ENCODE measurements around the gene DUSP3. TPM values are rescaled to one million over a fixed set of nuclear protein-coding genes. Genes with fewer than 3 reads are reported as not detected.
A peak's percentile ranks its signal among the peaks of the same experiment; 100 is the strongest.

The DUSP3 gene
- total RNA-seq, 6 donors from 2014 or later: 58.7 to 122 (median 101) TPM

- Histone ChIP-seq H3K4me1 (peaks cover 0 to 9% (median 4%) of the 10 kb centered on the region in 4 donors), H3K36me3 (no peaks in the 10 kb centered on the region), H3K9me3 (no peaks in the 10 kb centered on the region), H3K4me3 (no peak overlapping the region), H3K27ac (peak overlapping the region in 2 of 4 donors; percentile 2 to 3), H3K27me3 (no peaks in the 10 kb centered on the region)
- no peak for TF ChIP-seq CTCF (IDR thresholded peaks at IDR 0.05)
- no peak for TF ChIP-seq POLR2A (IDR thresholded peaks at IDR 0.05)
- TF ChIP-seq EP300 (IDR thresholded peaks at IDR 0.05): no peak
- no peak for TF ChIP-seq POLR2AphosphoS5 (IDR thresholded peaks at IDR 0.05)
- no peak for DNase-seq
- no peak for ATAC-seq (ENCODE audit: low FRiP score in 2 of 2)
- WGBS, 2 donors: 75% methylated on average over 1 of the region's 1 CpG; no CpG with 5 or more reads in 1 of the 2 donors
These were observed 44.8 kb downstream of the DUSP3 start for GRCh38 chr17:43733956-43734355.

GRCh38 chr17:43732958-43733357, 45.8 kb downstream of the DUSP3 start:
- H3K4me1 ChIP-seq: peaks cover 0 to 9% (median 4%) of the 10 kb centered on the region in 4 donors
- no peak for DNase-seq
- 92 to 100% methylated on average over 2 of the region's 2 CpGs for WGBS, 2 donors
- H3K27me3 ChIP-seq: no peaks in the 10 kb centered on the region
- H3K4me3 ChIP-seq: no peak overlapping the region
- no peak for ATAC-seq (ENCODE audit: low FRiP score in 2 of 2)
- peak overlapping the region in 1 of 4 donors; percentile 19 for H3K27ac ChIP-seq
- H3K9me3 ChIP-seq: no peaks in the 10 kb centered on the region
- no peak for TF ChIP-seq POLR2AphosphoS5 (IDR thresholded peaks at IDR 0.05)
- no peak for TF ChIP-seq CTCF (IDR thresholded peaks at IDR 0.05)
- TF ChIP-seq EP300 (IDR thresholded peaks at IDR 0.05): no peak
- no peak for TF ChIP-seq POLR2A (IDR thresholded peaks at IDR 0.05)
- H3K36me3 ChIP-seq: no peaks in the 10 kb centered on the region

GRCh38 chr17:43728081-43728480, 50.7 kb downstream of the DUSP3 start:
- Histone ChIP-seq H3K4me3 (no peak overlapping the region), H3K27me3 (no peaks in the 10 kb centered on the region), H3K4me1 (no peaks in the 10 kb centered on the region), H3K27ac (no peak overlapping the region), H3K9me3 (no peaks in the 10 kb centered on the region), H3K36me3 (no peaks in the 10 kb centered on the region)
- TF ChIP-seq POLR2A (IDR thresholded peaks at IDR 0.05): no peak
- no peak for TF ChIP-seq POLR2AphosphoS5 (IDR thresholded peaks at IDR 0.05)
- TF ChIP-seq CTCF (IDR thresholded peaks at IDR 0.05): no peak
- no peak for DNase-seq
- no peak for ATAC-seq (ENCODE audit: low FRiP score in 2 of 2)
- WGBS, 2 donors: 76 to 83% methylated on average over 8 of the region's 8 CpGs

- TF ChIP-seq CTCF (IDR thresholded peaks at IDR 0.05) (no peak), POLR2AphosphoS5 (IDR thresholded peaks at IDR 0.05) (peak in 1 of 2 donors; percentile 12)
- Histone ChIP-seq H3K9me3 (no peaks in the 10 kb centered on the region), H3K4me3 (no peak overlapping the region), H3K27ac (peak overlapping the region in 1 of 4 donors; percentile 17), H3K36me3 (no peaks in the 10 kb centered on the region), H3K4me1 (peaks cover 3 to 7% (median 5%) of the 10 kb centered on the region in 4 donors), H3K27me3 (no peaks in the 10 kb centered on the region)
- WGBS, 2 donors: 43 to 54% methylated on average over 5 to 6 of the region's 6 CpGs
- ATAC-seq (ENCODE audit: low FRiP score in 2 of 2) (no peak), DNase-seq (no peak)
These were observed 54.9 kb downstream of the DUSP3 start for GRCh38 chr17:43723697-43724359.
